SH-SY5Y (cell line): ENCODE results near the gene ENTPD1.

ENCODE experiments used
- GATA2 ChIP-seq: IDR thresholded peaks from 2 replicates; pipeline ENCODE4 v1.6.1; 2011; ENCODE audit warnings: mild to moderate bottlenecking, low read depth, low read length
- GATA3 ChIP-seq: IDR thresholded peaks from 2 replicates; pipeline ENCODE4 v1.6.1; 2011; ENCODE audit warnings: low read depth, mild to moderate bottlenecking, low read length, moderate library complexity

DNA sequence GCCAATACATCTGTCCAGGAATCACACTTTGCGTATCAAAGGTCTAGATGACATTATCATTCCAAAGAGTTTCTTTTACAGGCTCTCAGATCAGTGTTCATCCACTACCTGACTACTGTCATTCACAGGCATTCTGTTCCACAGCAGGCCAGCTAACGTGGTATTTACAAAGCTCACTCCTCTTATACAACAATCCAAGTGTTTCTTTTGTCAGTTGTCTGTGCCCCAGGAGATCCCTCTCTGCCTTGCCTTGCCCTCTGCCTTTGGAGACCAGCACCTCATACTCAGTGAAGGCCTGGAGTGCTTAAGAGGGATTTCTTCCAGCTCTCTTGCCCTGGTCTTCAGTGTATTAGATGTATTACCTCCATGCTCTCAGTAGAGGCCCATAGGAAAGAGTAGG lies 117.2 kb downstream of the ENTPD1 start:
- TF ChIP-seq GATA2: no peak
- TF ChIP-seq GATA3: no peak
